Measurements from ENCODE around the gene TGOLN2. TPM values are rescaled to one million over a fixed set of nuclear protein-coding genes. Genes with fewer than 3 reads are reported as not detected.

Gene TGOLN2
- total and polyA plus RNA-seq, 2 donors (not counting 3 experiments of a cell fraction or from before 2014, with no cell fraction given) = 112 to 140 TPM

DNA sequence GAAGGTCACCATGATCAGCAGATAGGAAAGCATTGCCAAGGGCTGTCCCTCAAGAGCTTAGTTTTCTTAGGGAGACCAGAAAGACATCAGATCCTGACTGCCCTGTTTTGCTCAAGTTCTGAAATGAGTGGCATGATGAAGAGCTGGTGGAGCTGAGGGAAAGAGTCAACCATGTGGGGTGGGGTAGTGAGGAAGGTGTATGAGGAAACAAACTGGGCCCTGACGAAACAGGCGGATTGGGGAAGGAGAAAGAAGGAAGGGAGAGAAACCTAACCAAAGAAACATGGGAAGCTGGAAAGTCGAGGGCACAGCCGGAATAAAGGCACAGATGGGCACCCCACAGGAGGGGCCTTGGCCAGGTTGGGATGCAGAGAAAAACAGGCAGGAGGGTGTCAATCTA, 8.0 kb downstream of the TGOLN2 start:
- DNase-seq (ENCODE audit: low read depth, low spot score) (no peak), FAIRE-seq (no peak)
- TF ChIP-seq, protein P1, sequence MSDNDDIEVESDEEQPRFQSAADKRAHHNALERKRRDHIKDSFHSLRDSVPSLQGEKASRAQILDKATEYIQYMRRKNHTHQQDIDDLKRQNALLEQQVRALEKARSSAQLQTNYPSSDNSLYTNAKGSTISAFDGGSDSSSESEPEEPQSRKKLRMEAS (IDR thresholded peaks at IDR 0.05; ENCODE audit: insufficient read depth, insufficient read length) = no peak
- TF ChIP-seq POLR2AphosphoS5 (IDR thresholded peaks at IDR 0.05; ENCODE audit: insufficient read depth, low read depth, low read length) (no peak), JUN (IDR thresholded peaks at IDR 0.05; ENCODE audit: borderline replicate concordance, insufficient read depth, insufficient read length, low read depth) (no peak), EZH2 (IDR thresholded peaks at IDR 0.05; ENCODE audit: borderline replicate concordance, low read depth, low read length, severe bottlenecking) (no peak), GATA2 (IDR thresholded peaks at IDR 0.05; ENCODE audit: insufficient read depth, insufficient read length, low read depth, low read length) (no peak), FOS (IDR thresholded peaks at IDR 0.05; ENCODE audit: borderline replicate concordance, insufficient read depth, low read length) (no peak), MYC (IDR thresholded peaks at IDR 0.05; ENCODE audit: low read depth, low read length) (no peak), POLR2A (IDR thresholded peaks at IDR 0.05; ENCODE audit: low read depth, low read length) (no peak)
- TF ChIP-seq, protein P2, sequence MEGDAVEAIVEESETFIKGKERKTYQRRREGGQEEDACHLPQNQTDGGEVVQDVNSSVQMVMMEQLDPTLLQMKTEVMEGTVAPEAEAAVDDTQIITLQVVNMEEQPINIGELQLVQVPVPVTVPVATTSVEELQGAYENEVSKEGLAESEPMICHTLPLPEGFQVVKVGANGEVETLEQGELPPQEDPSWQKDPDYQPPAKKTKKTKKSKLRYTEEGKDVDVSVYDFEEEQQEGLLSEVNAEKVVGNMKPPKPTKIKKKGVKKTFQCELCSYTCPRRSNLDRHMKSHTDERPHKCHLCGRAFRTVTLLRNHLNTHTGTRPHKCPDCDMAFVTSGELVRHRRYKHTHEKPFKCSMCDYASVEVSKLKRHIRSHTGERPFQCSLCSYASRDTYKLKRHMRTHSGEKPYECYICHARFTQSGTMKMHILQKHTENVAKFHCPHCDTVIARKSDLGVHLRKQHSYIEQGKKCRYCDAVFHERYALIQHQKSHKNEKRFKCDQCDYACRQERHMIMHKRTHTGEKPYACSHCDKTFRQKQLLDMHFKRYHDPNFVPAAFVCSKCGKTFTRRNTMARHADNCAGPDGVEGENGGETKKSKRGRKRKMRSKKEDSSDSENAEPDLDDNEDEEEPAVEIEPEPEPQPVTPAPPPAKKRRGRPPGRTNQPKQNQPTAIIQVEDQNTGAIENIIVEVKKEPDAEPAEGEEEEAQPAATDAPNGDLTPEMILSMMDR (IDR thresholded peaks at IDR 0.05; ENCODE audit: extremely low read depth in 1 of 2, insufficient read depth in 1 of 2, low read depth in 1 of 2, low read length in 2 of 2) = no peak
- no peaks in the 10 kb centered on the region for H3K9me1 ChIP-seq (replicated peaks; ENCODE audit: control insufficient read depth, extremely low read depth, insufficient read depth, low read length)
- peaks cover 3% of the 10 kb centered on the region for H3K4me1 ChIP-seq (ENCODE audit: control insufficient read depth, extremely low read depth, insufficient read depth, low read length)
- H3K9me3 ChIP-seq (replicated peaks; ENCODE audit: control insufficient read depth, insufficient read depth, low read length) = no peaks in the 10 kb centered on the region
- H3K4me2 ChIP-seq (ENCODE audit: insufficient read depth, low read length) = no peak overlapping the region
- ChIA-PET CTCF (interaction anchor here (1.4 kb wide), 1 partner anchor 19 kb away, joined by 5 read pairs; no protein-coding TSS in a partner anchor), POLR2A (no interaction called here)
- H3K79me2 ChIP-seq (ENCODE audit: control insufficient read depth, insufficient read depth, low read length) = peaks cover 55% of the 10 kb centered on the region
- H3K36me3 ChIP-seq (ENCODE audit: control insufficient read depth in 2 of 2, extremely low read depth in 1 of 2, insufficient read depth in 2 of 2, low read length in 2 of 2) = peaks cover 26 to 30% of the 10 kb centered on the region in 2 experiments
- H3K4me3 ChIP-seq (replicated peaks in 1 of 3; ENCODE audit: insufficient read depth in 1 of 3, low read depth in 1 of 3, low read length in 3 of 3) = no peak overlapping the region
- no peak overlapping the region for H3K27ac ChIP-seq (ENCODE audit: insufficient read depth, low read depth, low read length)
- H4K20me1 ChIP-seq (replicated peaks; ENCODE audit: control insufficient read depth, extremely low read depth, insufficient read depth, low read length) = peaks cover 9% of the 10 kb centered on the region
- BruUV-seq (replicated peaks) = no TSS peak
- H2AFZ ChIP-seq (ENCODE audit: low read depth, low read length) = no peak overlapping the region
- no peak overlapping the region for H3K9ac ChIP-seq (replicated peaks; ENCODE audit: extremely low read depth, insufficient read depth, low read length)
- dilution Hi-C loops (cut with MboI; ENCODE audit: extremely low pct_ligation_motif_present, low sequenced_read_pairs) (no loop called here), intact Hi-C loops (cut with micrococcal nuclease) (no loop called here)
- no peaks in the 10 kb centered on the region for H3K27me3 ChIP-seq (ENCODE audit: control insufficient read depth in 2 of 2, insufficient read depth in 2 of 2, low read length in 2 of 2)

Measured in endothelial cell of umbilical vein (primary cell).